Fibroblast of mammary gland (primary cell): ENCODE measurements around the gene CORO2A.
A peak's percentile ranks its signal among the peaks of the same experiment; 100 is the strongest.

Experiments used
- DNase-seq: peaks from one replicate; pipeline ENCODE4 v3.0.0-alpha.2; 2010; ENCODE audit warnings: low read depth
- H3K4me3 ChIP-seq: 2 replicates; pipeline ENCODE4 v1.5.1; 2011; ENCODE audit warnings: low read depth, mild to moderate bottlenecking, low read length, moderate library complexity; ENCODE audit not compliant: control insufficient read depth
- CTCF ChIP-seq: conservative IDR thresholded peaks from 2 replicates; pipeline ENCODE4 v1.5.1; 2011; ENCODE audit warnings: low read depth, low read length, inconsistent platforms; ENCODE audit not compliant: control insufficient read depth, insufficient read depth

CORO2A gene

DNA sequence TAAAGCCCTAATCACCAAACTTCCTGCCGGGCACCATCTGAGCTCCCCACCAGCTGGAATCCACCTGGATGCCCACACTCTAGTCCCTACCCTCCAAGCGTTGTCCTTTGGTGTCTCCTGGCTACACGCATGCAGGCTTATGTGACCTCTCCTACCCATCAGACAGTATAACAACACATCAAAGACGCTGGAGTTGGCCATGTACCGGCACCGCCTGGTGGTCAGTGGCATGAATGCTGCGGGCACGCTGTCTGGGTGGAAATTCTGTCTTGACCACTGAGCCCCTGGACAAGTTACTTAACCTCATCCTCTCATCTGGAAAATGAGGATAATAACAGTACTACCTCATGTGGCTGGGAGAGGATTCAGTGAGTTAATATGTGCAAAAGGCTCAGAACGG is 23.4 kb upstream of the CORO2A start:
- peak; percentile 27 for TF ChIP-seq CTCF
- no peak overlapping the region for H3K4me3 ChIP-seq
- DNase-seq = no peak

GRCh38 chr9:98215271-98215670 is 22.8 kb upstream of the CORO2A start:
- no peak overlapping the region for H3K4me3 ChIP-seq
- DNase-seq = no peak
- TF ChIP-seq CTCF = no peak

DNA sequence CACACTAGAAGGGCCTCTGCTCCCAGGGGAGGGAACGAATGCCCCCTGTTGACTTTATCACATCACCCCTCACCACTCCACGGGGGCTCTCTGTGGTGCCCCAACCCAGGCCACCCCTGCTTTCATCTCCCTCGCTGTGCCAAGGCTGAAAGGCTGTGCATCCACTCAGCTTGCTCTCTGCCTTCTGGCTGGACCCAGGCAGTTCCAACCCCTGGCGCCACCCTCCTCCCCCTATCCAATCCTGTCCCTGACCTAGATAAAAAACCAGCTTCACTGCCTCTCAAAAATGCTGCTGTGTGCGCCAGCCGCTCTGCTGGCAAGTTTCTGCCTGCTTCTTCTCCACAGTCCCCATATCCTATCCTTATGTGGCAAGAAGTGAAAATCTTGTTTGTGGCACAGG is 22.4 kb upstream of the CORO2A start:
- no peak for TF ChIP-seq CTCF
- H3K4me3 ChIP-seq = no peak overlapping the region
- DNase-seq = no peak

DNA sequence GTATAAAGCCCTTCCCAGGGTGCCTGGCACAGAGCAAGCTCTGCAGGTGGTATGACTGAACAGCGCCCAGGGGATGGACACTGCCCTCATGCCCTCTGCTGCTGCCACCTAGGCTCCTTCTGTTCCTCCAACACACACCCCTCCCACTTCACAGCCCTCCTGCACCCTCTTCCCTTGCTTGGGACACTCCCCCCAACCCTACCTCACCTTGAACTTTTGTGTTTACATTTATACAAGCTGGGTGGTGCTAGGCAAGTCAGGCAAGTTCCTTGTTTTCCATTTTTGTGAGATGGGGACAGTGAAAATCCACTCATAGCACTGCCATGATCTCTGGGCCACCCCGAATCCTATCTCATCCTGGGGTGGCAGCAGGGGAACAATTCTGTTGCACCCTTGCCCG is 18.8 kb upstream of the CORO2A start:
- no peak for TF ChIP-seq CTCF
- DNase-seq = no peak

GRCh38 chr9:98210435-98210834 is 18.0 kb upstream of the CORO2A start:
- no peak for DNase-seq
- H3K4me3 ChIP-seq = no peak overlapping the region
- no peak for TF ChIP-seq CTCF

More for the DNA sequence above, 18.8 kb upstream of the CORO2A start:
- no peak overlapping the region for H3K4me3 ChIP-seq

DNA sequence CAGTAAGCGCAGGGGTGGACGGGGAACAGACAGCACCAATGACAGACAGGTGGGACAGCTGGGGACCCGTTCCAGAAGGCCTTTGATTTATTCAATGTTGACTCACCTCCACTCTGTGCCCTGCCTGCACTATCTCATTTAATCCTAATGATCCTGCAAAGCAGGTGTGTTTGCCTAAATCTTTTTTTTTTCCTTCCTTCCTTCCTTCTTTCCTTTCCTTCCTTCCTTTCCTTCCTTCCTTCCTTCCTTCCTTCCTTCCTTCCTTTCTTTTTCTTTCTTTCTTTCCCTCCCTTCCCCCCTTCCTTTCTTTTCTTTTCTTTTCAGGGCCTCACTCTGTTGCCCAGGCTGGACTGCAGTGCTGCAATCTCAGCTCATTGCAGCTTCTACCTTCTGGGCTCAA is 17.1 kb upstream of the CORO2A start:
- no peak for TF ChIP-seq CTCF

GRCh38 chr9:98208635-98209034 is 16.2 kb upstream of the CORO2A start:
- no peak overlapping the region for H3K4me3 ChIP-seq

More for the DNA sequence above, 17.1 kb upstream of the CORO2A start:
- DNase-seq = no peak
- no peak overlapping the region for H3K4me3 ChIP-seq

More at GRCh38 chr9:98208635-98209034, 16.2 kb upstream of the CORO2A start:
- DNase-seq = no peak
- no peak for TF ChIP-seq CTCF
